Measurements from ENCODE around the gene KDM3A. TPM values are rescaled to one million over a fixed set of nuclear protein-coding genes. Genes with fewer than 3 reads are reported as not detected.
A peak's percentile ranks its signal among the peaks of the same experiment; 100 is the strongest.

KDM3A gene
- total RNA-seq, 2 donors from 2014 or later: 35.5 to 45.9 TPM

- DNase-seq: no peak
- intact Hi-C loops (cut with DNase I): no loop called here
Measured at GRCh38 chr2:86430368-86430767, 10.8 kb upstream of the KDM3A start.

GRCh38 chr2:86433137-86433536, 8.0 kb upstream of the KDM3A start:
- no peak for ATAC-seq
- DNase-seq: no peak
- intact Hi-C loops (cut with DNase I): no loop called here

More at GRCh38 chr2:86430368-86430767, 10.8 kb upstream of the KDM3A start:
- ATAC-seq: no peak

- no peak for DNase-seq
- no peak for ATAC-seq
- intact Hi-C loops (cut with DNase I): no loop called here
Measured at GRCh38 chr2:86434290-86434689, 6.9 kb upstream of the KDM3A start.

GRCh38 chr2:86435531-86435930, 5.6 kb upstream of the KDM3A start:
- no peak for ATAC-seq
- DNase-seq: no peak
- intact Hi-C loops (cut with DNase I): no loop called here

GRCh38 chr2:86436328-86436727, 4.8 kb upstream of the KDM3A start:
- intact Hi-C loops (cut with DNase I): no loop called here
- ATAC-seq (no peak), DNase-seq (no peak)

- intact Hi-C loops (cut with DNase I): loop anchor here in 1 of 2 donors (5.0 to 10.0 kb wide), 2 partner anchors 48 to 215 kb away; no protein-coding TSS in a partner anchor
- DNase-seq (no peak), ATAC-seq (no peak)
Measured at GRCh38 chr2:86439879-86440630, 1.1 kb upstream of the KDM3A start.

- intact Hi-C loops (cut with DNase I): loop anchor here in 1 of 2 donors (5.0 to 10.0 kb wide), 2 partner anchors 49 to 217 kb away; no protein-coding TSS in a partner anchor
- DNase-seq (no peak), ATAC-seq (peak in 1 of 2 donors; percentile 28)
Measured at GRCh38 chr2:86441392-86441881, 266 bp downstream of the KDM3A start.

GRCh38 chr2:86441882-86442641, 891 bp downstream of the KDM3A start:
- ATAC-seq: peak; percentile 20 to 33
- peak; percentile 70 for DNase-seq
- intact Hi-C loops (cut with DNase I): loop anchor here in 1 of 2 donors (5.0 to 10.0 kb wide), 2 partner anchors 50 to 217 kb away; no protein-coding TSS in a partner anchor

GRCh38 chr2:86442642-86443005, 1.5 kb downstream of the KDM3A start:
- intact Hi-C loops (cut with DNase I): loop anchor here in 1 of 2 donors (5.0 to 10.0 kb wide), 2 partner anchors 50 to 218 kb away; no protein-coding TSS in a partner anchor
- ATAC-seq (peak; percentile 81 to 90), DNase-seq (peak; percentile 88)

- no peak for DNase-seq
- intact Hi-C loops (cut with DNase I): loop anchor here in 1 of 2 donors (5.0 to 10.0 kb wide), 2 partner anchors 51 to 219 kb away; no protein-coding TSS in a partner anchor
Measured at GRCh38 chr2:86443631-86444350, 2.6 kb downstream of the KDM3A start.

GRCh38 chr2:86445436-86445835, 4.3 kb downstream of the KDM3A start:
- DNase-seq (no peak), ATAC-seq (no peak)
- intact Hi-C loops (cut with DNase I): loop anchor here in 1 of 2 donors (10.0 kb wide), 1 partner anchor 221 kb away; no protein-coding TSS in a partner anchor

More at GRCh38 chr2:86443631-86444350, 2.6 kb downstream of the KDM3A start:
- ATAC-seq: no peak

- intact Hi-C loops (cut with DNase I): loop anchor here in 1 of 2 donors (10.0 kb wide), 1 partner anchor 221 kb away; no protein-coding TSS in a partner anchor
- no peak for DNase-seq
- no peak for ATAC-seq
Measured at GRCh38 chr2:86446060-86446459, 4.9 kb downstream of the KDM3A start.

- ATAC-seq: peak; percentile 82 to 89
- DNase-seq: peak; percentile 57
- intact Hi-C loops (cut with DNase I): no loop called here
Measured at GRCh38 chr2:86453836-86454235, 12.7 kb downstream of the KDM3A start.

- intact Hi-C loops (cut with DNase I): no loop called here
- ATAC-seq (peak; percentile 10 to 20), DNase-seq (no peak)
Measured at GRCh38 chr2:86454238-86454637, 13.1 kb downstream of the KDM3A start.

- ATAC-seq (no peak), DNase-seq (no peak)
- intact Hi-C loops (cut with DNase I): no loop called here
Measured at GRCh38 chr2:86455181-86455580, 14.0 kb downstream of the KDM3A start.

GRCh38 chr2:86461042-86461743, 20.0 kb downstream of the KDM3A start:
- ATAC-seq (no peak), DNase-seq (no peak)
- intact Hi-C loops (cut with DNase I): no loop called here

GRCh38 chr2:86464652-86465051, 23.5 kb downstream of the KDM3A start:
- peak; percentile 67 to 71 for ATAC-seq
- DNase-seq: no peak
- intact Hi-C loops (cut with DNase I): no loop called here

- ATAC-seq (no peak), DNase-seq (no peak)
- intact Hi-C loops (cut with DNase I): no loop called here
Measured at GRCh38 chr2:86466306-86466705, 25.1 kb downstream of the KDM3A start.

Data from left cardiac atrium (tissue), 4 donors.